H1 (cell line): ENCODE data around the gene CXCL12. TPM values are rescaled to one million over a fixed set of nuclear protein-coding genes. Genes with fewer than 3 reads are reported as not detected.

Experiments used
- CHD7 ChIP-seq: fragments of 300-600 bp; sonication (generic); IDR thresholded peaks from 2 replicates; pipeline ENCODE4 v1.7.1; 2012; ENCODE audit warnings: low read length, moderate library complexity, mild to moderate bottlenecking, inconsistent platforms; ENCODE audit not compliant: insufficient replicate concordance
- polyA plus RNA-seq, 7 experiments: library from polyadenylated mRNA; depleted of rRNA in 3 of 7; stranded (reverse) in 5 of 7; unstranded in 2 of 7; fragments of >200 nt in 5 of 7; fragments of 200-250 nt in 2 of 7; gene quantifications; 1 replicate in 5 of 7; 2 replicates in 1 of 7; 4 replicates in 1 of 7; pipeline versions ENCODE4 v1.2.1 to v1.2.3, GENCODE V29; 2011 to 2013; ENCODE audit warnings: missing spikeins in 2 of 7, mixed read lengths in 2 of 7
- total RNA-seq: library from RNA; stranded (reverse); fragmentation: NEBNext Ultra II Directional; extraction: Animal tissue kit (Norgen Biotek cat#: 25700); gene quantifications from 2 replicates; pipeline ENCODE4 v1.2.1, GENCODE V29; 2021

The CXCL12 gene
- total and polyA plus RNA-seq, 2 of the 8 experiments (the other 6 are each of a cell fraction or from before 2014, with no cell fraction given) = 51.4 to 53.8 TPM

DNA sequence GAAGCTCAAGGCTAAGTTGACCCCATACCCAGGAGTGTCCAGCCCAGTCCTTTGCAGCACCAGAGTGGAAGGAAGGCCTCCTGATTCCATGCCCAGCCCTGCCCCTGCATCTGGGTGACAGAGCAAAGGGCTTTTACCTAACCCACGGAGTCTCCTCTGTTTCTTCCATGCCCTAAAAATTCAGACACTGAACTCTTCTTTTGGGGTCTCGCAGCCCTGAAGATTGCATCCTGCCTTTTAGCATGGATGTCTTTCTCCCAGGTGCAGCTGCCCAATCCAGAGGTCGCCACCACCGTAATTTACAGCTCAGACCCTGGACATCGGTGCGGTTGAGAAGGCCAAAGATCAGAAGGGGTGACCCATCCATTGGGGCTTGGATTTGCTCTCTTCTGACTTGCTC lies 50.8 kb downstream of the CXCL12 start (continued):
- no peak for TF ChIP-seq CHD7
